ENCODE measurements around the gene DNM3.

Gene DNM3

GRCh38 chr1:172246521-172247390 is 405.5 kb downstream of the DNM3 start:
- TF ChIP-seq CTCF (IDR thresholded peaks at IDR 0.05): no peak

- no peak for TF ChIP-seq CTCF (IDR thresholded peaks at IDR 0.05)
These were observed 410.2 kb downstream of the DNM3 start for GRCh38 chr1:172251486-172251885.

GRCh38 chr1:172252321-172252720 is 411.0 kb downstream of the DNM3 start:
- TF ChIP-seq CTCF (IDR thresholded peaks at IDR 0.05): no peak

GRCh38 chr1:172252958-172253357 is 411.7 kb downstream of the DNM3 start:
- no peak for TF ChIP-seq CTCF (IDR thresholded peaks at IDR 0.05)

GRCh38 chr1:172254521-172255222 is 413.4 kb downstream of the DNM3 start:
- no peak for TF ChIP-seq CTCF (IDR thresholded peaks at IDR 0.05)

GRCh38 chr1:172255223-172255560 is 413.9 kb downstream of the DNM3 start:
- no peak for TF ChIP-seq CTCF (IDR thresholded peaks at IDR 0.05)

GRCh38 chr1:172265905-172266304 is 424.6 kb downstream of the DNM3 start:
- TF ChIP-seq CTCF (IDR thresholded peaks at IDR 0.05): no peak

Measured in LNCAP (cell line).